Activated naive CD4-positive, alpha-beta T cell treated with anti-CD3 and anti-CD28 coated beads, Interleukin-2, amount 50 U/mL, for 24 hours (primary cell): ENCODE results near the gene MED4.
"Not testable (repeated sequence)": the region's sequence is repeated elsewhere in the genome, so short reads cannot be mapped to it uniquely, and the experiment has no call there.

ENCODE experiments used
- H3K27ac Mint-ChIP-seq: one replicate; pipeline ENCODE4 v1.8.0; 2021; ENCODE audit warnings: mild to moderate bottlenecking, mixed read lengths
- H3K27me3 Mint-ChIP-seq: one replicate; pipeline ENCODE4 v1.8.0; 2021; ENCODE audit warnings: mixed read lengths
- H3K36me3 Mint-ChIP-seq: one replicate; pipeline ENCODE4 v1.8.0; 2021; ENCODE audit warnings: mixed read lengths
- H3K4me1 Mint-ChIP-seq: one replicate; pipeline ENCODE4 v1.8.0; 2021; ENCODE audit warnings: mixed read lengths
- H3K4me3 Mint-ChIP-seq: one replicate; pipeline ENCODE4 v1.8.0; 2021; ENCODE audit warnings: mild to moderate bottlenecking, mixed read lengths
- H3K9me3 Mint-ChIP-seq: one replicate; pipeline ENCODE4 v1.8.0; 2021; ENCODE audit warnings: mixed read lengths

The MED4 gene

GRCh38 chr13:48068036-48068435 lies 26.9 kb downstream of the MED4 start:
- Mint-ChIP-seq H3K27me3 (no peaks in the 10 kb centered on the region), H3K27ac (no peak overlapping the region), H3K4me1 (peaks cover 7% of the 10 kb centered on the region), H3K9me3 (no peaks in the 10 kb centered on the region), H3K4me3 (no peak overlapping the region), H3K36me3 (peaks cover 37% of the 10 kb centered on the region)

GRCh38 chr13:48066310-48066989 lies 28.5 kb downstream of the MED4 start:
- Mint-ChIP-seq H3K4me1 (peaks cover 9% of the 10 kb centered on the region), H3K27me3 (no peaks in the 10 kb centered on the region), H3K9me3 (no peaks in the 10 kb centered on the region), H3K4me3 (no peak overlapping the region), H3K36me3 (peaks cover 24% of the 10 kb centered on the region), H3K27ac (no peak overlapping the region)

- not testable (repeated sequence) for H3K4me3 Mint-ChIP-seq, H3K36me3 Mint-ChIP-seq, H3K9me3 Mint-ChIP-seq, H3K27me3 Mint-ChIP-seq, H3K4me1 Mint-ChIP-seq
- peak overlapping the region; percentile 42 for H3K27ac Mint-ChIP-seq
These were observed 35.0 kb downstream of the MED4 start for GRCh38 chr13:48059951-48060350.

DNA sequence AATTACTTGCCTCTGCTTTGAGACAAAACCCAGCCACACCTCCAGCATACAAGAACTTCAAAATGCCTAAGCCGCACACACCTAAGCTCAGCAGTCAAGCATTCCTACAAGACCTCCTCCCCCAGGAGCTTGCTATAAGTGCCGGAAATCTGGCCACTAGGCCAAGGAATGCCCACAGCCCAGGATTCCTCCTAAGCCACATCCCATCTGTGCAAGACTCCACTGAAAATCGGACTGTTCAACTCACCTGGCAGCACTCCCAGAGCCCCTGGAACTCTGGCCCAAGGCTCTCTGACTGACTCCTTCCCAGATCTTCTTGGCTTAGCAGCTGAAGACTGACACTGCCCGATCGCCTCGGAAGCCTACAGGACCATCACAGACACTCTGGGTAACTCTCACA lies 36.4 kb downstream of the MED4 start:
- H3K27ac Mint-ChIP-seq, H3K27me3 Mint-ChIP-seq, H3K4me1 Mint-ChIP-seq, H3K9me3 Mint-ChIP-seq, H3K36me3 Mint-ChIP-seq, H3K4me3 Mint-ChIP-seq: not testable (repeated sequence)

DNA sequence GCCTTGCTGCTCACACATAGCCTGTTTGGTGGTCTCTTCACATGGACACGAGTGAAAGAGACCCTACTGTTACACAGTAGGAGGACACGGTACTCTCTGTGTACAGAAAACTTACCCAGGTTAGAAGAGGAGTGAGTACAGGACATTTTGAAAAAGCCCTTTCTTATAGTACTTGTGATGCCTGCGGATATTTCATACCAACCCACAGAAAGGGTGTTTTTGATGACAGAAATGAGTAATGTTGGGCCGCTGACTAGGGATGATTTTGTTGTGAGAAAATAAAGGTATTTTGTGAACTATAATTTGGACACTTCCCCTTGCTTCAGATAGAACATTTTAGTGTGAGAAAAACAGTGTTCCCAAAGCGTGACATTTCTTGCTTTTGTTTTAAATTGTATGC lies 39.2 kb downstream of the MED4 start:
- Mint-ChIP-seq H3K9me3 (no peaks in the 10 kb centered on the region), H3K36me3 (peaks cover 7% of the 10 kb centered on the region), H3K27ac (peak overlapping the region; percentile 17), H3K27me3 (no peaks in the 10 kb centered on the region), H3K4me3 (no peak overlapping the region), H3K4me1 (peaks cover 3% of the 10 kb centered on the region)

GRCh38 chr13:48054601-48055000 lies 40.3 kb downstream of the MED4 start:
- Mint-ChIP-seq H3K4me1 (peaks cover 3% of the 10 kb centered on the region), H3K27ac (no peak overlapping the region), H3K4me3 (no peak overlapping the region), H3K27me3 (no peaks in the 10 kb centered on the region), H3K9me3 (no peaks in the 10 kb centered on the region), H3K36me3 (peaks cover 8% of the 10 kb centered on the region)

DNA sequence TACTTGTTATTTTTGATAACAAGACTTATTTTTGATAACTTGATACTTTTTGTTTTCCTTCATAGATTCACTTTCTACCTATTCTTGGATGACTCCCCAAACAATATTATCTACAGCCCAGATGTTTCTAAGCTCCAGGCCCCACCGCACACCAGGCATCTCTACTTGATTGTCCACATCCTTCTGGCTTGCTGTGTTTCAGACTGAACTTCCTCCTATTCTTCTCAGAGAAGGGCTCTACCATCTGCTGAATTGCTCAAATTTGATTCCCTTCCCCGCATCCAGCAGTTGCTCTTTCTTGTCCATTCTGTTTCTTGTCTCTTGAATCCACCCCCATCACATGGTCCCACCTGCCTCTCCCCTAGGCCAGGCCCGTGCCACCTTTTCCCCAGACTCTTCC lies 44.4 kb downstream of the MED4 start:
- H3K36me3 Mint-ChIP-seq = peaks cover 10% of the 10 kb centered on the region

GRCh38 chr13:48043789-48044503 lies 51.0 kb downstream of the MED4 start:
- no peaks in the 10 kb centered on the region for H3K27me3 Mint-ChIP-seq
- peak overlapping the region; percentile 30 for H3K4me3 Mint-ChIP-seq
- H3K27ac Mint-ChIP-seq = peak overlapping the region; percentile 72
- no peaks in the 10 kb centered on the region for H3K9me3 Mint-ChIP-seq
- H3K4me1 Mint-ChIP-seq = peaks cover 20% of the 10 kb centered on the region
- peaks cover 11% of the 10 kb centered on the region for H3K36me3 Mint-ChIP-seq

More for the DNA sequence above, 44.4 kb downstream of the MED4 start:
- Mint-ChIP-seq H3K9me3 (no peaks in the 10 kb centered on the region), H3K4me1 (no peaks in the 10 kb centered on the region), H3K27ac (no peak overlapping the region), H3K4me3 (no peak overlapping the region), H3K27me3 (no peaks in the 10 kb centered on the region)

GRCh38 chr13:48042894-48043293 lies 52.0 kb downstream of the MED4 start:
- H3K9me3 Mint-ChIP-seq = no peaks in the 10 kb centered on the region
- H3K4me1 Mint-ChIP-seq = peaks cover 30% of the 10 kb centered on the region
- H3K27me3 Mint-ChIP-seq = no peaks in the 10 kb centered on the region
- no peak overlapping the region for H3K4me3 Mint-ChIP-seq
- H3K27ac Mint-ChIP-seq = peak overlapping the region; percentile 84
- H3K36me3 Mint-ChIP-seq = peaks cover 10% of the 10 kb centered on the region

- H3K27ac Mint-ChIP-seq = peak overlapping the region; percentile 55
- H3K4me3 Mint-ChIP-seq = no peak overlapping the region
- H3K36me3 Mint-ChIP-seq = peaks cover 7% of the 10 kb centered on the region
- H3K9me3 Mint-ChIP-seq = no peaks in the 10 kb centered on the region
- H3K27me3 Mint-ChIP-seq = no peaks in the 10 kb centered on the region
- H3K4me1 Mint-ChIP-seq = peaks cover 44% of the 10 kb centered on the region
These were observed 54.0 kb downstream of the MED4 start for GRCh38 chr13:48040896-48041295.

- peaks cover 44% of the 10 kb centered on the region for H3K4me1 Mint-ChIP-seq
- H3K27ac Mint-ChIP-seq = no peak overlapping the region
- H3K9me3 Mint-ChIP-seq = no peaks in the 10 kb centered on the region
- H3K4me3 Mint-ChIP-seq = no peak overlapping the region
- H3K27me3 Mint-ChIP-seq = no peaks in the 10 kb centered on the region
- peaks cover 7% of the 10 kb centered on the region for H3K36me3 Mint-ChIP-seq
These were observed 54.9 kb downstream of the MED4 start for GRCh38 chr13:48040049-48040448.

- Mint-ChIP-seq H3K36me3 (peaks cover 7% of the 10 kb centered on the region), H3K4me3 (peak overlapping the region; percentile 98), H3K27ac (peak overlapping the region; percentile 68), H3K4me1 (peaks cover 45% of the 10 kb centered on the region), H3K27me3 (no peaks in the 10 kb centered on the region), H3K9me3 (no peaks in the 10 kb centered on the region)
These were observed 56.1 kb downstream of the MED4 start for GRCh38 chr13:48038761-48039160.

DNA sequence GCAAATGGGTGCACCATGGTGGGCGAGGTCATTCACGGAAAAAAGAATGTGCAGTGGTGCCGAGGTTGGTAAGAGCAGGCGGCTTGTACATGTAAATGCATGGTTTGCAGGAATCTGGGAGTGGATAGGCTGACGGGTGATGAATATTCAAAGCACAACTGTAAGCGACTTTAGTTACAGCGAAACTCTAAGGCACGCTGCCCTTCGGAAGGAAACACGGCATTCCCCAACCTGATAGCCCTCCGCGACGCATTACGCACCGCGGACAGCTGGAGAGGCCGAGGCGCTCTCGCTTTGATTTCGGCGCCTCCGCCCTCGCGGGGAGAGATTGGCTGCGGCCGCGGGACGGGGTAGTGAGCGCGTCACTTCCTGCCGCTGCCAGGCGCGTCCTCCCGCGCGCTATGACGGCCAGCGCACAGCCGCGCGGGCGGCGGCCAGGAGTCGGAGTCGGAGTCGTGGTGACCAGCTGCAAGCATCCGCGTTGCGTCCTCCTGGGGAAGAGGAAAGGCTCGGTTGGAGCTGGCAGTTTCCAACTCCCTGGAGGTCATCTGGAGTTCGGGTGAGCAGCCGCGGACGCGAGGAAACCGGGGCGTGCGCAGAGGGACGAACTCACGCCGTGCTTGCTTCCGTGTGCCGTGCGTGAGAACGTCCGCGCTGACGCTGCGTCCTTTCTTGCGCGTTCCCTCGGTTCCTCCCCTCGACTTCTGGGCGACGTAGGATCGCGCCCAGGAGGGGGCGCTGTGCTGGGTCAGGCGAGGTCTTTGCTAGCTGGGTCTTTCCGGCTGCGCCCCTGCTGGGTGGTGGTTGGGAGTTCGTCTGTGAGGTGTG lies 57.3 kb downstream of the MED4 start, which contains the start of gene NUDT15:
Gene NUDT15, plus strand, starts transcription at position 381 of the 828 bp plus-strand sequence. Its CDS starts 21 bp downstream, at position 402.
- Mint-ChIP-seq H3K27me3 (no peaks in the 10 kb centered on the region), H3K4me3 (peak within 1 kb of the TSS; percentile 98), H3K4me1 (peaks cover 37% of the 10 kb centered on the region), H3K27ac (peak within 1 kb of the TSS; percentile 98), H3K36me3 (peaks cover 7% of the 10 kb centered on the region), H3K9me3 (no peaks in the 10 kb centered on the region)

- Mint-ChIP-seq H3K27me3 (no peaks in the 10 kb centered on the region), H3K27ac (no peak overlapping the region), H3K4me3 (no peak overlapping the region), H3K36me3 (peaks cover 15% of the 10 kb centered on the region), H3K9me3 (no peaks in the 10 kb centered on the region), H3K4me1 (peaks cover 9% of the 10 kb centered on the region)
These were observed 65.0 kb downstream of the MED4 start for GRCh38 chr13:48029859-48030258.

- H3K4me3 Mint-ChIP-seq = no peak overlapping the region
- H3K4me1 Mint-ChIP-seq = no peaks in the 10 kb centered on the region
- H3K9me3 Mint-ChIP-seq = no peaks in the 10 kb centered on the region
- H3K36me3 Mint-ChIP-seq = peaks cover 16% of the 10 kb centered on the region
- no peak overlapping the region for H3K27ac Mint-ChIP-seq
- no peaks in the 10 kb centered on the region for H3K27me3 Mint-ChIP-seq
These were observed 66.8 kb downstream of the MED4 start for GRCh38 chr13:48028066-48028465.
